BJ (cell line): ENCODE measurements around the gene MAS1L. TPM values are rescaled to one million over a fixed set of nuclear protein-coding genes. Genes with fewer than 3 reads are reported as not detected.

Source experiments
- CTCF ChIA-PET: fragments of 350-600 bp; formaldehyde crosslinking; extraction: SDS; loops from one replicate; lab custom pipeline; 2021; ENCODE audit warnings: antibody characterized with exemption, inconsistent platforms; lab: Yijun Ruan, JAX
- POLR2A ChIA-PET: fragments of 300-600 bp; sonication (Branson Sonifier 250); formaldehyde crosslinking; extraction: SDS; loops from one replicate; lab custom pipeline; 2021; ENCODE audit warnings: antibody characterized with exemption; lab: Charles Lee
- DNase-seq: peaks from one replicate; pipeline ENCODE4 v3.0.0-alpha.2; 2011; ENCODE audit warnings: low read depth
- H3K27me3 ChIP-seq: 2 replicates; pipeline ENCODE4 v1.6.0; 2011; ENCODE audit warnings: low read length; ENCODE audit not compliant: control insufficient read depth, insufficient read depth
- H3K36me3 ChIP-seq: 2 replicates; pipeline ENCODE4 v1.5.1; 2011; ENCODE audit warnings: low read length; ENCODE audit not compliant: control insufficient read depth, insufficient read depth
- H3K4me3 ChIP-seq: 2 replicates; pipeline ENCODE4 v1.5.1; 2011; ENCODE audit warnings: low read depth, mild to moderate bottlenecking, control low read depth, low read length
- polyA plus RNA-seq: library from polyadenylated mRNA; depleted of rRNA; stranded (reverse); fragments of >200 nt; gene quantifications from 2 replicates; pipeline ENCODE4 v1.2.3, GENCODE V29; 2011
- TF ChIP-seq, protein P1 (sequence below): IDR thresholded peaks from 2 replicates; pipeline ENCODE4 v1.5.1; 2011; ENCODE audit warnings: low read depth, mild to moderate bottlenecking, control low read depth, inconsistent platforms, low read length, moderate library complexity; ENCODE audit not compliant: insufficient read depth

Gene MAS1L
- polyA plus RNA-seq, 1 experiment: not detected

DNA sequence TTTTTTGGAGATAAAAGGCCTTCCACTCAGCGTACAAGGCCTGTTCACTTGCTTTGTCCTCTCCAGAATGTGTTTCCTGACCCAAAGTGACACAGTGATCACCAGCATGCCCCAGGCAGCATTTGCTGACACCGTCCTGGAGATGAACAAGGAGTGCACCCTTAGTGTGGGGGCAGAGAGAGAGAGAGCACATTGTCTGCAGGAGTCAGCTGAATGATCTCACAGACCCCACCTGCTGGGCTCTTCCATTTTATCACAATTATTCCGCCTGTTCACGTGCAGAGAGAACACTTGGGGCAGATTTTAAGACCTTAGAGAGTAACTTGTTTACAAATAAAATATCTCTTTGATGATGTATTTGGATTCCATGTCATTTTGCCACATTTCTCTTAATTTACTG is 22.4 kb upstream of the MAS1L start:
- TF ChIP-seq, protein P1, sequence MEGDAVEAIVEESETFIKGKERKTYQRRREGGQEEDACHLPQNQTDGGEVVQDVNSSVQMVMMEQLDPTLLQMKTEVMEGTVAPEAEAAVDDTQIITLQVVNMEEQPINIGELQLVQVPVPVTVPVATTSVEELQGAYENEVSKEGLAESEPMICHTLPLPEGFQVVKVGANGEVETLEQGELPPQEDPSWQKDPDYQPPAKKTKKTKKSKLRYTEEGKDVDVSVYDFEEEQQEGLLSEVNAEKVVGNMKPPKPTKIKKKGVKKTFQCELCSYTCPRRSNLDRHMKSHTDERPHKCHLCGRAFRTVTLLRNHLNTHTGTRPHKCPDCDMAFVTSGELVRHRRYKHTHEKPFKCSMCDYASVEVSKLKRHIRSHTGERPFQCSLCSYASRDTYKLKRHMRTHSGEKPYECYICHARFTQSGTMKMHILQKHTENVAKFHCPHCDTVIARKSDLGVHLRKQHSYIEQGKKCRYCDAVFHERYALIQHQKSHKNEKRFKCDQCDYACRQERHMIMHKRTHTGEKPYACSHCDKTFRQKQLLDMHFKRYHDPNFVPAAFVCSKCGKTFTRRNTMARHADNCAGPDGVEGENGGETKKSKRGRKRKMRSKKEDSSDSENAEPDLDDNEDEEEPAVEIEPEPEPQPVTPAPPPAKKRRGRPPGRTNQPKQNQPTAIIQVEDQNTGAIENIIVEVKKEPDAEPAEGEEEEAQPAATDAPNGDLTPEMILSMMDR: no peak
- ChIA-PET POLR2A (no interaction called here), CTCF (no interaction called here)

DNA sequence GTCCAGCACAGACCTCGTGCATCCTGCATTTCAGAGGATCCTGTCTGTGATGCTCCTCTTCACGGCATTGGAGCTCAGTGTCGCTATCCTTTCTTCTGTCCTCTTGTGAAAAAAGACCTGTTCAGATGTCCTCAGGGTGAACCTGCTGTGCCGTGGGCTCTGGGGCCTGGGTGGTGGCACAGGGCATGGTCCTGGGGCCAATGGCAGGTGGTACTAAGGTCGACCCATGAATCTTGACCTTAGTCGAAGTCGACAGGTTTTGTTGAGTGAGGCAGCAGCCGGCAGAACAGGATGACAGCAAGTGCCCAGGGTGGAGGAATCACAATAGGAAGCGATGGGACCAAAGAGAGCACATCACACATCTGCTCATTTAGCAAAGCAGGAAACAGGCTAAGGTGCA is 22.0 kb upstream of the MAS1L start:
- POLR2A ChIA-PET: no interaction called here
- CTCF ChIA-PET: no interaction called here
- no peak for DNase-seq
- no peak overlapping the region for H3K4me3 ChIP-seq
- H3K27me3 ChIP-seq: no peaks in the 10 kb centered on the region
- TF ChIP-seq, protein P1: no peak
- H3K36me3 ChIP-seq: no peaks in the 10 kb centered on the region

More for the DNA sequence above, 22.4 kb upstream of the MAS1L start:
- no peak overlapping the region for H3K4me3 ChIP-seq
- DNase-seq: no peak
- no peaks in the 10 kb centered on the region for H3K36me3 ChIP-seq
- H3K27me3 ChIP-seq: no peaks in the 10 kb centered on the region

DNA sequence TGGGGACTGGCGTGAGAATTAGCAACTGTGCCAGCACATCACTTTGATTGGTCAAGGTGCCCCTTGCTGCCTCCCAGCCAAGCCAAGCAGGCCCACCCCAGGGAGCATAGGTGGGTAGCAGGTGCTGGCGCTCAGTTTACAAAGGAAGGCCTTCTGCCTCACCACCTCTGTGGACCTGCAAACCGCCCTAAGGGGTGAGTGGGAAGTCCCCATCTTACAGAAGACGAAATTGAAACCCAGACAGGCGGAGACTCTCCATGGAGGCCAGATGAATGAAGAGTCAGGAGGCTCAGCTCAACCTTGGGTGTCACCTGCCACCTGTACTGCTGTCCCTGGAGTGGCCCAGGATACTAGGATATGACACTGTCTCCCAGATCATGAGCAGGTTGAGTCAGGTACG is 21.5 kb upstream of the MAS1L start:
- Histone ChIP-seq H3K27me3 (no peaks in the 10 kb centered on the region), H3K36me3 (no peaks in the 10 kb centered on the region), H3K4me3 (no peak overlapping the region)
- TF ChIP-seq, protein P1: no peak
- DNase-seq: no peak
- CTCF ChIA-PET: no interaction called here
- POLR2A ChIA-PET: no interaction called here

DNA sequence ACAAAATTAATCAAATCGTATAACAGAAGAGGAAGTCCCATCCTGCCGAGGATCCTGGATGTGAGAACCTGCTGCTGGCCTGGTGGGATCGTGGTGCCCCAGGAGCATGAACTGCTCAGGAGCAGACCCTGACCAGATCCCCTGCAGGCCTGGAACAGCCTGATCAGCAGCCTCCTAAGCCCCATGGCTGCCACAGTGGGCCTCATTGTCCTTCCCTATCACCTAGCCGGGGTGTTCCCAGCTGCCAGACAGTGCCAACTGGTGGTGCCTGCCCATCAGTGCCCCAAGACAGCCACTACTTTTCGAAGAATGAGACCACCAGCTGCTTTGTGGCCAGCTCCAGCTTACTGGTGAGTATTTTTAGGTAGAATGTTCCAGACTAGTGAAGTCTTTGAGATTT is 19.6 kb upstream of the MAS1L start:
- ChIA-PET CTCF (interaction anchor here (0.7 kb wide), 1 partner anchor 38 kb away, joined by 3 read pairs; no protein-coding TSS in a partner anchor), POLR2A (no interaction called here)
- Histone ChIP-seq H3K27me3 (no peaks in the 10 kb centered on the region), H3K4me3 (no peak overlapping the region), H3K36me3 (no peaks in the 10 kb centered on the region)
- TF ChIP-seq, protein P1: no peak
- DNase-seq: no peak

DNA sequence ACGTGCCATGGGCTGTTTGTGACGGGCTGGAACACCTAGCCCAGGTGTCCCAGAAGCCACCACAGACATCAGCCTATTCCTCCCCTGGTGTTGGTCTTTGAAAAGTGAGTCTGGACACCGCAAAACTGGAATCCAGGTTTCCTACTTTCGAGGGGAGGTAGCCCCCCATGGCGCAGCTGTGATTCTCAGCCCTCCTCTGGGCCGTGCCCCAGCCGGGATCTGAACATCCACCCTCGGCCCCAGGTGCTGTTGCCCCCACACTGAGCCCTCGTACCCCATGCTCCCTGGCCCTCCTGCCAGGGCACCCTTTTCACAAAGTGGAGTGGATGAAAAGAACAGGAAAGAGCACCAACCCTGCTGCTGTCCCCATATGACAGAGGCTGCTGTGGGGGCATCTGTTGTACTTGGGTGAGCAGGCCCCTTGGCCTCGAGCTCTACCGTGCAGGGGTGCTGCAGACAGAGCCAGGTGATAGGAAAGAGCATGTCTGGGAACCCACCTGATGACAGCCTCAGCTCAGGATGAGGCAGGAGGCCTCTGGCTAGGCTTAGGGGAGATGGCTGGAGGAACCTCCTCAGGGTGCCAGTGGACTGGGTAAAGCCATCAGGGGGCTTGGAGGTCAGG is 18.8 kb upstream of the MAS1L start:
- ChIA-PET POLR2A (no interaction called here), CTCF (interaction anchor here (0.7 kb wide), 1 partner anchor 39 kb away, joined by 3 read pairs; no protein-coding TSS in a partner anchor)
- no peaks in the 10 kb centered on the region for H3K36me3 ChIP-seq
- TF ChIP-seq, protein P1: no peak
- H3K4me3 ChIP-seq: no peak overlapping the region
- no peak for DNase-seq
- no peaks in the 10 kb centered on the region for H3K27me3 ChIP-seq
